ENCODE results near the gene CLEC7A.

DNA sequence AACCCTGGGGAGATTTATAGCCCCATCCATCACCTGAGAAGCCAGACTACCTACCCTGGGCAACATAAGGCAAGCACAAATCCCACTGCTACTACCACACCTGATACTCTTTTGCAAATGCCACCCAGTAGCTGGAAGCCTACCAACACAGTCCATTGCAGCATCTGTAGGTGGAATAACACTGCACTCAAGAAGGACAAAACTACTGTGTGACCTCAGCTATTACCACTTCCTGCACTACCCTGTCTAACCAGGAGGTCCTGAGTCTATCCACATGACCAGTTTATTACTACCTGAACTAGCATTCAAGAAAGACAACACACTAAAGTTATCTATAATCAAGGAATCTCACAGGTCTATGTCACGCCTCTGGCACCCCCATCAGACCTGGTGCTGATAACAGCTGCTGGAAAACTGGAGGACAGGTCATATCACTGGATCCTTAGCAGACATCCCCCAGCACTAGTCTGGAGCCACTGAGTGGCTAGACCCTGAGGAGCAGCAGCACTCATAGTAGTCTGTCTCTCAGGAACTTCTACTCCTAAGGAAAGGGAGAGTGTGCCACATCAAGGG lies 28.3 kb downstream of the CLEC7A start:
- TF ChIP-seq, protein P1, sequence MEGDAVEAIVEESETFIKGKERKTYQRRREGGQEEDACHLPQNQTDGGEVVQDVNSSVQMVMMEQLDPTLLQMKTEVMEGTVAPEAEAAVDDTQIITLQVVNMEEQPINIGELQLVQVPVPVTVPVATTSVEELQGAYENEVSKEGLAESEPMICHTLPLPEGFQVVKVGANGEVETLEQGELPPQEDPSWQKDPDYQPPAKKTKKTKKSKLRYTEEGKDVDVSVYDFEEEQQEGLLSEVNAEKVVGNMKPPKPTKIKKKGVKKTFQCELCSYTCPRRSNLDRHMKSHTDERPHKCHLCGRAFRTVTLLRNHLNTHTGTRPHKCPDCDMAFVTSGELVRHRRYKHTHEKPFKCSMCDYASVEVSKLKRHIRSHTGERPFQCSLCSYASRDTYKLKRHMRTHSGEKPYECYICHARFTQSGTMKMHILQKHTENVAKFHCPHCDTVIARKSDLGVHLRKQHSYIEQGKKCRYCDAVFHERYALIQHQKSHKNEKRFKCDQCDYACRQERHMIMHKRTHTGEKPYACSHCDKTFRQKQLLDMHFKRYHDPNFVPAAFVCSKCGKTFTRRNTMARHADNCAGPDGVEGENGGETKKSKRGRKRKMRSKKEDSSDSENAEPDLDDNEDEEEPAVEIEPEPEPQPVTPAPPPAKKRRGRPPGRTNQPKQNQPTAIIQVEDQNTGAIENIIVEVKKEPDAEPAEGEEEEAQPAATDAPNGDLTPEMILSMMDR (IDR thresholded peaks at IDR 0.05; ENCODE audit: low read depth, low read length), result no peak
- TF ChIP-seq EZH2phosphoT487 (IDR thresholded peaks at IDR 0.05; ENCODE audit: low read depth), result no peak
